H9 (cell line): ENCODE data around the gene FBH1. TPM values are rescaled to one million over a fixed set of nuclear protein-coding genes. Genes with fewer than 3 reads are reported as not detected.
A peak's percentile ranks its signal among the peaks of the same experiment; 100 is the strongest.

Experiments used
- DNase-seq: peaks from one replicate; pipeline ENCODE4 v3.0.0-alpha.2; 2017
- H2AFZ ChIP-seq: one replicate; pipeline ENCODE4 v1.6.1; 2013; ENCODE audit warnings: mild to moderate bottlenecking, low read length, control low read depth, moderate library complexity
- H2AK5ac ChIP-seq: 2 replicates; pipeline ENCODE4 v1.6.1; 2013; ENCODE audit warnings: low read length, control low read depth, mixed read lengths; ENCODE audit not compliant: insufficient read length
- H2BK120ac ChIP-seq: one replicate; pipeline ENCODE4 v1.6.1; 2013; ENCODE audit warnings: low read depth, mild to moderate bottlenecking, low read length, control low read depth, inconsistent platforms; ENCODE audit not compliant: poor library complexity, severe bottlenecking
- H2BK12ac ChIP-seq: 2 replicates; pipeline ENCODE4 v1.6.1; 2013; ENCODE audit warnings: low read length, control low read depth, mixed read lengths, low read depth; ENCODE audit not compliant: insufficient read length
- H2BK15ac ChIP-seq: 2 replicates; pipeline ENCODE4 v1.6.1; 2013; ENCODE audit warnings: low read depth, low read length, control low read depth
- H2BK20ac ChIP-seq: one replicate; pipeline ENCODE4 v1.6.1; 2013; ENCODE audit warnings: low read depth, mild to moderate bottlenecking, low read length, control low read depth, inconsistent platforms; ENCODE audit not compliant: poor library complexity, severe bottlenecking
- H2BK5ac ChIP-seq: 2 replicates; pipeline ENCODE4 v1.6.1; 2013; ENCODE audit warnings: low read length, control low read depth, mixed read lengths; ENCODE audit not compliant: insufficient read length
- H3K14ac ChIP-seq: 2 replicates; pipeline ENCODE4 v1.6.1; 2013; ENCODE audit warnings: low read length, control low read depth; ENCODE audit not compliant: insufficient read depth
- H3K18ac ChIP-seq: 2 replicates; pipeline ENCODE4 v1.6.1; 2013; ENCODE audit warnings: low read depth, mild to moderate bottlenecking, mixed read lengths, low read length, control low read depth; ENCODE audit not compliant: insufficient read length
- H3K23ac ChIP-seq: 2 replicates; pipeline ENCODE4 v1.6.1; 2013; ENCODE audit warnings: low read length, control low read depth, mixed read lengths, low read depth; ENCODE audit not compliant: insufficient read length
- H3K23me2 ChIP-seq: 2 replicates; pipeline ENCODE4 v1.6.1; 2013; ENCODE audit warnings: low read depth, mild to moderate bottlenecking, mixed read lengths, low read length, control low read depth; ENCODE audit not compliant: insufficient read length, poor library complexity, severe bottlenecking
- H3K27ac ChIP-seq: 2 replicates; pipeline ENCODE4 v1.5.1; 2013; ENCODE audit warnings: low read length, control low read depth, mixed read lengths, low read depth; ENCODE audit not compliant: insufficient read length
- H3K27me3 ChIP-seq: 2 replicates; pipeline ENCODE4 v1.6.1; 2013; ENCODE audit warnings: low read length, control low read depth, inconsistent platforms; ENCODE audit not compliant: insufficient read depth
- H3K4ac ChIP-seq: 2 replicates; pipeline ENCODE4 v1.6.1; 2013; ENCODE audit warnings: low read depth, mild to moderate bottlenecking, control low read depth, inconsistent platforms, low read length, moderate library complexity
- H3K4me1 ChIP-seq: 2 replicates; pipeline ENCODE4 v1.6.1; 2013; ENCODE audit warnings: low read length, control low read depth, inconsistent platforms; ENCODE audit not compliant: insufficient read depth
- H3K4me2 ChIP-seq: 2 replicates; pipeline ENCODE4 v1.6.1; 2013; ENCODE audit warnings: low read length, control low read depth, mixed read lengths; ENCODE audit not compliant: insufficient read length, insufficient read depth
- H3K56ac ChIP-seq: 2 replicates; pipeline ENCODE4 v1.6.1; 2013; ENCODE audit warnings: low read depth, mild to moderate bottlenecking, mixed read lengths, low read length, control low read depth; ENCODE audit not compliant: insufficient read length
- H3K79me1 ChIP-seq: 2 replicates; pipeline ENCODE4 v1.6.1; 2013; ENCODE audit warnings: low read depth, mild to moderate bottlenecking, moderate library complexity, low read length, control low read depth, inconsistent platforms; ENCODE audit not compliant: insufficient read depth, poor library complexity, severe bottlenecking
- H3K79me2 ChIP-seq: 2 replicates; pipeline ENCODE4 v1.6.1; 2013; ENCODE audit warnings: low read length, control low read depth, inconsistent platforms; ENCODE audit not compliant: insufficient read depth
- H3K9ac ChIP-seq: 2 replicates; pipeline ENCODE4 v1.6.1; 2013; ENCODE audit warnings: low read length, control low read depth, mixed read lengths; ENCODE audit not compliant: insufficient read length; ENCODE audit errors: extremely low read depth
- H3K9me3 ChIP-seq: one replicate; pipeline ENCODE4 v1.6.1; 2013; ENCODE audit warnings: low read depth, low read length, inconsistent platforms; ENCODE audit not compliant: control insufficient read depth
- H3T11ph ChIP-seq: one replicate; pipeline ENCODE4 v1.6.1; 2013; ENCODE audit warnings: mild to moderate bottlenecking, low read length, control low read depth, inconsistent platforms
- H4K20me1 ChIP-seq: one replicate; pipeline ENCODE4 v1.6.1; 2013; ENCODE audit not compliant: control insufficient read depth, insufficient read length, insufficient read depth
- H4K5ac ChIP-seq: 2 replicates; pipeline ENCODE4 v1.6.1; 2013; ENCODE audit warnings: low read depth, mild to moderate bottlenecking, mixed read lengths, low read length, control low read depth; ENCODE audit not compliant: insufficient read length
- H4K8ac ChIP-seq: replicated peaks from 2 replicates; pipeline ENCODE4 v1.6.1; 2013; ENCODE audit warnings: low read length, control low read depth, mixed read lengths, low read depth; ENCODE audit not compliant: insufficient read length
- H4K91ac ChIP-seq: 2 replicates; pipeline ENCODE4 v1.6.1; 2013; ENCODE audit warnings: low read depth, mild to moderate bottlenecking, moderate library complexity, mixed read lengths, low read length, control low read depth; ENCODE audit not compliant: insufficient read length
- H3K27ac Mint-ChIP-seq, 3 experiments: 2 replicates in 2 of 3; 3 replicates in 1 of 3; pipeline ENCODE4 v1.8.0; 2020 to 2021; ENCODE audit warnings: mixed read lengths in 3 of 3, mild to moderate bottlenecking in 1 of 3, moderate library complexity in 1 of 3
- H3K27me3 Mint-ChIP-seq: 2 replicates; pipeline ENCODE4 v1.8.0; 2021; ENCODE audit warnings: low read depth, mild to moderate bottlenecking, moderate library complexity, mixed read lengths
- H3K36me3 Mint-ChIP-seq, 3 experiments: 2 replicates in 2 of 3; 3 replicates in 1 of 3; pipeline ENCODE4 v1.8.0; 2020 to 2021; ENCODE audit warnings: low read depth in 3 of 3, mixed read lengths in 3 of 3; ENCODE audit not compliant: insufficient read depth in 1 of 3
- H3K4me1 Mint-ChIP-seq, 2 experiments: 2 replicates each; pipeline ENCODE4 v1.8.0; 2020; ENCODE audit warnings: mixed read lengths in 2 of 2
- H3K4me3 Mint-ChIP-seq, 2 experiments: 2 replicates in 1 of 2; 3 replicates in 1 of 2; pipeline ENCODE4 v1.8.0; 2020 to 2021; ENCODE audit warnings: mild to moderate bottlenecking in 2 of 2, mixed read lengths in 2 of 2, moderate library complexity in 1 of 2
- H3K9me3 Mint-ChIP-seq, 2 experiments: 2 replicates in 1 of 2; 3 replicates in 1 of 2; pipeline ENCODE4 v1.8.0; 2020; ENCODE audit warnings: mild to moderate bottlenecking in 2 of 2, mixed read lengths in 2 of 2, moderate library complexity in 1 of 2
- WGBS: extraction: QIAGEN DNeasy Blood & Tissue Kit; methylation state at CpG from one replicate; pipeline ENCODE4 v1.1.7; 2013; ENCODE audit warnings: missing lambda C conversion rate, low lambda C conversion rate, mixed read lengths; ENCODE audit not compliant: insufficient read length; ENCODE audit errors: extremely low coverage; 5-methylcytosine and 5-hydroxymethylcytosine counted together
- total RNA-seq: library from RNA; stranded (reverse); gene quantifications from 2 replicates; pipeline ENCODE4 v1.2.1, GENCODE V29; 2021
- TF ChIP-seq, protein P1 (sequence below): fragments of 200-600 bp; sonication (generic); conservative IDR thresholded peaks from 3 replicates; pipeline ENCODE4 v1.8.0; 2021; ENCODE audit warnings: antibody characterized with exemption, mild to moderate bottlenecking

FBH1 gene
- total RNA-seq, 1 experiment from 2014 or later = 52.2 TPM

DNA sequence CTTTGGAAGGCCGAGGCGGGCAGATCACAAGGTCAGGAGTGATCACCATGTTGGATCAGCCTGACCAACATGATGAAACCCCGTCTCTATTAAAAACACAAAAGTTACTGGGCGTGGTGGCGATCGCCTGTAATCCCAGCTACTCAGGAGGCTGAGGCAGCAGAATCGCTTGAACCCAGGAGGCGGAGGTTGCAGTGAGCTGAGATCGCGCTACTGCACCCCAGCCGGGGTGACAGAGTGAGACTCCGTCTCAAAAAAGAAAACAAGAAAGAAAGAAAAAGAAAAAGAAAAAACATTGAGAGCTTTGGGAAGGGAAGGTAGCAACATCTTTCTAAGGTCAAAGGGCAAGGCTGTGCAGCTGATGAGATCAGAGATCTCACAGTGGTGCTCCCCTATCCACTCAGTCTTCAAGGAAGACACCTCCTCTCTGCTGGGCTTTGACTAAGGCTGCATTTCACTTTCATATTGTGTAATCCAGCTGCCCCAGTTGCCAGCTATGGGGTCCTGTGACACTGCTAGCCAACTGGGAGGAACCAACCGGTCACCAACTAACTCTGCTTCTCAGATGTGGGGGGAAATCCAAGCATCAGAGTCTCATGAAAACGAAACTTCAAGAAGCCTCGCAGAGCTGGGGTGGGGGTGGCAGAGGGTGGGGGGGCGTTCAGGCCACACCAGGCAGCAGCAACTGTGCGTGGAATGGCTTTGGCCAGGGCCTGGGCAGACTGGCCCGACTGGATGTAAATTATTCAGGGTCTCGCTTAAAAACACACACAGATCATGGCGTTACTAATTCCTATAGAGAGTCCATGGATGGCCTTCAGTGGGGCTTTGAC, 85.8 kb downstream of the FBH1 start:
- Mint-ChIP-seq H3K4me3 (peak overlapping the region; percentile 72 to 90), H3K36me3 (peaks cover 0 to 2% (median 0%) of the 10 kb centered on the region in 3 experiments; a peak in 2 of 7 replicates), H3K27ac (no peak overlapping the region), H3K27me3 (peaks cover 71% of the 10 kb centered on the region), H3K9me3 (no peaks in the 10 kb centered on the region; a peak in 1 of 5 replicates), H3K4me1 (peaks cover 7 to 9% of the 10 kb centered on the region in 2 experiments)
- H2BK20ac ChIP-seq = no peak overlapping the region
- no peak overlapping the region for H3K4ac ChIP-seq
- no peak overlapping the region for H3K18ac ChIP-seq
- no peak overlapping the region for H2AK5ac ChIP-seq
- H2BK5ac ChIP-seq = no peak overlapping the region
- no peaks in the 10 kb centered on the region for H3K23me2 ChIP-seq
- H3K9me3 ChIP-seq = no peaks in the 10 kb centered on the region
- no peaks in the 10 kb centered on the region for H4K20me1 ChIP-seq
- no CpG with 5 or more reads among the region's 20 CpGs for WGBS
- no peak overlapping the region for H3K14ac ChIP-seq
- no peaks in the 10 kb centered on the region; the same call in 1 of the 2 replicates for H3K4me1 ChIP-seq
- no peak overlapping the region for H4K91ac ChIP-seq
- peaks cover 10% of the 10 kb centered on the region; the same call in 1 of the 2 replicates for H3K27me3 ChIP-seq
- H3K56ac ChIP-seq = no peak overlapping the region
- no peak overlapping the region for H2BK120ac ChIP-seq
- no peak overlapping the region for H3K23ac ChIP-seq
- no peak overlapping the region for H2BK15ac ChIP-seq
- peak overlapping the region; percentile 48 for H3K4me2 ChIP-seq
- H3K27ac ChIP-seq = no peak overlapping the region
- H2AFZ ChIP-seq = no peak overlapping the region
- no peak overlapping the region for H4K5ac ChIP-seq
- TF ChIP-seq, protein P1, sequence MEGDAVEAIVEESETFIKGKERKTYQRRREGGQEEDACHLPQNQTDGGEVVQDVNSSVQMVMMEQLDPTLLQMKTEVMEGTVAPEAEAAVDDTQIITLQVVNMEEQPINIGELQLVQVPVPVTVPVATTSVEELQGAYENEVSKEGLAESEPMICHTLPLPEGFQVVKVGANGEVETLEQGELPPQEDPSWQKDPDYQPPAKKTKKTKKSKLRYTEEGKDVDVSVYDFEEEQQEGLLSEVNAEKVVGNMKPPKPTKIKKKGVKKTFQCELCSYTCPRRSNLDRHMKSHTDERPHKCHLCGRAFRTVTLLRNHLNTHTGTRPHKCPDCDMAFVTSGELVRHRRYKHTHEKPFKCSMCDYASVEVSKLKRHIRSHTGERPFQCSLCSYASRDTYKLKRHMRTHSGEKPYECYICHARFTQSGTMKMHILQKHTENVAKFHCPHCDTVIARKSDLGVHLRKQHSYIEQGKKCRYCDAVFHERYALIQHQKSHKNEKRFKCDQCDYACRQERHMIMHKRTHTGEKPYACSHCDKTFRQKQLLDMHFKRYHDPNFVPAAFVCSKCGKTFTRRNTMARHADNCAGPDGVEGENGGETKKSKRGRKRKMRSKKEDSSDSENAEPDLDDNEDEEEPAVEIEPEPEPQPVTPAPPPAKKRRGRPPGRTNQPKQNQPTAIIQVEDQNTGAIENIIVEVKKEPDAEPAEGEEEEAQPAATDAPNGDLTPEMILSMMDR = no peak
- H4K8ac ChIP-seq = no peak overlapping the region
- H3K9ac ChIP-seq = no peak overlapping the region
- H2BK12ac ChIP-seq = no peak overlapping the region
- no peak overlapping the region for H3T11ph ChIP-seq
- H3K79me2 ChIP-seq = no peaks in the 10 kb centered on the region
- H3K79me1 ChIP-seq = no peaks in the 10 kb centered on the region
- no peak for DNase-seq
